NOMO-1 treated with dmso at 0.1 percent for 144 hours (cell line): ENCODE measurements around the gene KANTR.
"Not testable (repeated sequence)": the region's sequence is repeated elsewhere in the genome, so short reads cannot be mapped to it uniquely, and the experiment has no call there.

ENCODE experiments used
- DNase-seq: peaks from one replicate; lab custom pipeline; 2025; ENCODE audit not compliant: unreplicated experiment; lab: John Stamatoyannopoulos, UW

Gene KANTR

GRCh38 chrX:53125506-53125905 is 31.6 kb downstream of the KANTR start:
- DNase-seq: no peak

GRCh38 chrX:53126377-53126776 is 32.4 kb downstream of the KANTR start:
- no peak for DNase-seq

DNA sequence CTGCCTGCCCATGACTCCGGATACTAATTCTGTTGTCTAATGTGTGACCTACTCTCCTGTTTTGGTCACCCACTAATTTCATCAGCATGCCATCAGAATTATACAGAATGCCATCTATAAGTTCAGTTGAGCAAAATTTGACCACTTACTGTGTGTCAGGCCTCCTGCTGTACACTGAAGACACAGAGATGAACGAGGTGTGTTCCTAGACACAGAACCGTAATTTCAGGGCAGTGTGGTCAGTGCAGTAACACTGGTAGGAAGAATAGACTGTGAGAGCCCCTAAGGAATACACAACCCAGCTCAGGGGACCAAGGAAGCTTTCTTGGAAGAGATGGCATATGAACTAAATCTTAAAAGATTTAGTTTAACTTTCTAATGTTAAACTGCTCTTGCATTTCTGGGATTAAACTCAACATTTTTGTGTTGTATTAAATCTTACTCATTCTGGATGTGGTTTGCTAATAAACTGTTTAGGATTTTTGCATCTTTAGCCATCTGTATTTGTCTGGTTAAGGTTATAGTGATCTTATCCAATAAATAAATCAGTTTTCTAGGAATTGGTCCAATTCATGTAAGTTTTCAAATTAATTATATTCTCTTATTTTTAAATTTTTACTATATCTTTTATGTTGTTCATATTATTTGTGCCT is 34.3 kb downstream of the KANTR start:
- DNase-seq: no peak

DNA sequence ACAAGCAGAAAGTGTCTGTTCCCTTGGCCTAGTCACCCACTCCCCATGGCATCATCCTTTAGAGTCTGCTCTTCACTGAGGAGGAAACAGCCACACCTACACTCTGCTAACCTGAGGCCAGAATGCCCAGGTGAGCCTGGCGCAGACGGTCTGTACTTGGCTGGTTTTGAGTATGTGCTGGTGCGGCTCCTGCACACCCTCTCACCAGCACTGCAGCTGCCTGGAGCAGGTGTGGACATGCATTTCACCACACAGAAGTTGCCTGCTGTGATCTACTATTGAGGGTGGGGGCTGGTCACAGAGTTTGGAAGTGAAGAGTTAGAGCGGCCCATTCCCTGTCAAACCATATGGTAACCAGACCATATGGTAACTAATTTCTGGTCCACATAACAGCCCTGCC is 39.5 kb downstream of the KANTR start:
- no peak for DNase-seq

GRCh38 chrX:53135581-53135980 is 41.6 kb downstream of the KANTR start:
- no peak for DNase-seq

GRCh38 chrX:53153581-53153980 is 59.6 kb downstream of the KANTR start:
- no peak for DNase-seq

DNA sequence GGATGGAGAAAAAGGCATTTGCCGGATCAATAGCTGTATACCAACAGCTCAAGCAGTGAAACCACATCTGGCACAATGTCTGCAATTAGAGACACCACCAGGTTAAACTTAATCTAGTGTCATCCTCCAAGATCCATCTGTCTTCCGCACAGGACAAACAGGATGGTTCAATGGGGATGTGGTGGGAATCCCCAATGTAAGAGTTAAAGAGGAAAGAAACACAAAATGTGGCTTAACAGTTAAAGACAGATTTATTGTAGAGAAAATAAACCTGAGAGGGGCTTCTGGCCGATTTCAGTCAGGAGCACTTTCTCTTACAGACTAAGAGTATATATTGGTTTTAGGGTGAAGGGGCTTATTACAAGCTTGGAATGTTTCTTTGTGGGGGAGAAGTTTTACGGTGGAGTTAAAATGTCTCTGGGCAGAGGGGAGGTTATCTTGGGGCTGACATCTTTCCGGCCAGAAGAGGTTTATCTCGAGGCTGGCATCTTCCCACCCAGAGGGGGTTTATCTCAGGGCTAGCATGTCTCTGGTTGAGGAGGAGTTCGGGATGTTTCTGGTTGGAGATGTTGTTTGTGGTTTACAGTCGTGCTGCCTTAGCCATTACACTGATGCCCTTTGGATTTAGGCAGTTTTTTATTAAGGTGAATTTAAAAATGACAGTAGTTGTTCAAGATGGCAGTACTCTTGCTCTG is 61.7 kb downstream of the KANTR start:
- DNase-seq: no peak

DNA sequence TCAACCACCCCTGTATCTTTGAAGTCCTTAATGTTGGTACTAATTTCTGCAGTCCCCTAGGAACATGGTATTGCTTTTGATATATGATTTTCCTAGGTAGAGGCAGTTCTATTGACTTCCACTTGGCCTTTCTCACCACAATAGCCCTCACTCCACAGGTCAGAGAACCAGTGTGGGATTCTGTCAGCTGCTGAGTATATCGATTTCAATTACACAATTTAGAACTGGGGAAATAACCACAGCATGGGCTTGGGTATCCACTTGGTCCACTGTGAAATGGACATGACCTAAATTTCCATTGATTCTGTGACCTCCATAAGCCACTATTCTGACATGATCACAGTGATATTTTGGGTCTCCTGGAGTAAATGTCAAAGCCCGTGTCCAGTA is 62.3 kb downstream of the KANTR start:
- no peak for DNase-seq

DNA sequence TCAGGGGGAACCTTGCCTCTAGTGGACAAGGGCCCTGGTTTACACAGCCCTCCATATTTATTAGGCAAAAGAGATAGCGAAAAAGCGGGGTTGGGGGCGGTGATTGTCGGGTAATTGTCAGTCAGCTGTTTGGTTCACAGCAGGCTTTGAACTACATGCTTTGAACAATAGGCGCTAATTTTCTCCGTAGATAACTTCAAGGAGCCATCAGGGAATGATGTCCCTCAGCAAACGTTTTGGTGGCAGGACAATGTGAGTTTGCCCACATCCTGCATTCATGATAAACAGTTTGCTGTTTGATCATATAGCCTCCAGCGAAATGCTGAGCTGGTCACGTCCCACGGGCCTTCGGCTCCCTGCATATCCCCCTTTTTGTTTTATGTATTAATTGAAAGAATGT is 65.2 kb downstream of the KANTR start:
- DNase-seq: no peak

GRCh38 chrX:53160297-53160983 is 66.5 kb downstream of the KANTR start:
- no peak for DNase-seq

DNA sequence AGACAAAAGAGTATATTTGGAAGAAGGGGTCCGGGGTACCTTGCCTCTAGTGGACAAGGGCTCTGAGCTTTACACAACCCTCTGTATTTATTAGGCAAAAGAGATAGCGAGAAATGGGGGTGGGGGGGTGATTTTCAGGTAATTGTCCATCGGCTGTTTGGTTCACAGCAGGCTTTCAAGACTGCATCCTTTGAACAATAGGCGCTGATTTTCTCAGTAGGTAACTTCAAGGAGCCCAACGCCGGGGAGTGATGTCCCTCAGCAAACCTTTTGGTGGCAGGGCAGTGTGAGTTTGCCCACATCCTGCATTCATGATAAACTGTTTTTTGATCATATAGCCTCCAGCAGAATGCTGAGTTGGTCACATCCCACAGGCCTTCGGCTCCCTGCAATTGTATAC is 69.5 kb downstream of the KANTR start:
- DNase-seq: no peak

DNA sequence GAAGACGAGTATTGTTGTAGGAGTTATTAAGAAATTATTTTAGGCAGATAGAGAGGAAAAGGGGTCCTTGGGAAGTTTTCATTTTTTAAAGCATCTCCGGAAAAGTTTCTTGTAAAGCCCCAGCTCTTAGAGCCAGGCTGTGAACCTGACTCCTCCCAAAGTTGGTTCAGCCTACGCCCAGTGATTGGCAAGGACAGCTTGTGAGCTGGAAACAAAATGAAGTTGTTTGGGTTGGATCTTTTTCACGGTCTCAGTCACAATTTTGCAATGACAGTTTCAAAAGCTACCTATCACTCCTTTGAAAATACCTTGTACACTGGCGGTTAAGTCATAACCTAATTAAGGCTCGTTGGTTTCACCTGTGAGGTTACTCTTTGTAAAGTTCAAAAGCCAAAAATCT is 70.6 kb downstream of the KANTR start:
- not testable (repeated sequence) for DNase-seq

DNA sequence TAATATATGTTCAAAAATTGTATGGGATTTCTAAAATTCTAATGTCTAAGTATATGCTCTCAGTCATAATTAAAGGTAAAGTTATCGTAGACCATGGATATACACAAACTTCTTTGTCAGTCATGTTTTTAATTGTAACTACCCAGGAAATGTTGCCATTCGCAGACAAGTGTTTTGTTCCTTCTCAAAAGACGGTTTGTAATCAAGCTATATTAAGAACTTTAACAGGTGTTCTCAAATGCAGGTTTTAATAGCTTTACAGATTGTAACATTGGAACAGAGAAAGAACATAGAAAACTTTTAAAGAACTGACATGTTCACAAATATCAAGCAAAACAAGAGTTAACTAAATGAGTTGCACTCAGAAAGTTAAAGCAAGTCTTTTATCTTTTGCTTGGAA is 72.2 kb downstream of the KANTR start:
- DNase-seq: no peak

DNA sequence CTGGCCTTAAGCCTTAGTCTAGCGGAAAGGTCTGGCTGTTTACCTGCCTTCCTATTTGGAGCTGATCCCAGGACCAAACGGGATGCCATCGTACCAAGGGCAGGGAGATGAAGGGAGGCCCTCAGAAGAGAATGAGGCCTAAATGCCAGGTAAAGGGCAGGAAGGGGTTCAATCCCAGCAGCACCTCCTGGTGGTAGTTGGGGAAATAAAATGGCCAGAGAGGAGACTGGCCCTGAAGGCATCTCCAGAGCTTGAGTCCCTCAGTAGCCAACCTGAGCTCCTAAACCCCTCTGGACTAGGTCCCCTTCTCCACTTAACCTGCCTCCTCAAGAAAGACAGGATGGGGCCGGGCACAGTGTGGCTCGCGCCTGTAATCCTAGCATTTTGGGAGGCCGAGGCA is 77.4 kb downstream of the KANTR start:
- no peak for DNase-seq
